SK-N-SH (cell line): ENCODE results near the gene PYGO1. TPM values are rescaled to one million over a fixed set of nuclear protein-coding genes. Genes with fewer than 3 reads are reported as not detected.

Experiments used
- CTCF ChIA-PET: fragments of 300-600, 350-600 bp; formaldehyde crosslinking; extraction: SDS; loops from one replicate; lab custom pipeline; 2021; lab: Yijun Ruan, JAX
- POLR2A ChIA-PET: fragments of 350-600 bp; sonication (Branson Sonifier 250); formaldehyde crosslinking; extraction: SDS; loops from one replicate; lab custom pipeline; 2020; ENCODE audit warnings: antibody characterized with exemption, inconsistent platforms; lab: Yijun Ruan, JAX
- DNase-seq: peaks from one replicate; pipeline ENCODE4 v3.0.0; 2012
- H2AFZ ChIP-seq: fragments of 200-600 bp; sonication (generic); 2 replicates; pipeline ENCODE4 v1.8.1; 2016; ENCODE audit warnings: antibody characterized with exemption, mild to moderate bottlenecking, low read depth
- H3F3A ChIP-seq: fragments of 200-600 bp; sonication (generic); replicated peaks from 2 replicates; pipeline ENCODE3; 2016; ENCODE audit warnings: antibody characterized with exemption, mild to moderate bottlenecking; ENCODE audit not compliant: insufficient read depth
- H3K27ac ChIP-seq, 2 experiments: fragments of 200-500 bp in 1 of 2; fragments of 200-600 bp in 1 of 2; sonication (Bioruptor generic) in 1 of 2; sonication (generic), shearing (Covaris generic) in 1 of 2; 2 replicates each; pipeline versions ENCODE4 v1.5.1 to v1.6.1; 2014 to 2016; ENCODE audit warnings: low read depth in 2 of 2, inconsistent platforms in 1 of 2, low read length in 1 of 2, mild to moderate bottlenecking in 1 of 2, mixed read lengths in 1 of 2
- H3K27me3 ChIP-seq: fragments of 200-600 bp; sonication (generic), shearing (Covaris generic); 2 replicates; pipeline ENCODE4 v1.6.1; 2016; ENCODE audit warnings: mixed run types; ENCODE audit not compliant: insufficient read depth
- H3K36me3 ChIP-seq, 2 experiments: fragments of 200-500 bp in 1 of 2; fragments of 200-600 bp in 1 of 2; sonication (Bioruptor generic) in 1 of 2; sonication (generic) in 1 of 2; replicated peaks in 1 of 2; 2 replicates each; pipeline versions ENCODE3 to v1.5.1; 2014 to 2016; ENCODE audit warnings: low read length in 1 of 2, mild to moderate bottlenecking in 1 of 2; ENCODE audit not compliant: insufficient read depth in 2 of 2, control insufficient read depth in 1 of 2
- H3K4me1 ChIP-seq, 2 experiments: fragments of 200-500 bp in 1 of 2; fragments of 200-600 bp in 1 of 2; sonication (Bioruptor generic) in 1 of 2; sonication (generic), shearing (Covaris generic) in 1 of 2; 2 replicates each; pipeline versions ENCODE4 v1.5.1 to v1.6.1; 2014 to 2016; ENCODE audit warnings: low read depth in 1 of 2, low read length in 1 of 2, mixed run types in 1 of 2; ENCODE audit not compliant: insufficient read depth in 2 of 2, control insufficient read depth in 1 of 2
- H3K4me2 ChIP-seq: fragments of 200-600 bp; sonication (generic), shearing (Covaris generic); 2 replicates; pipeline ENCODE4 v1.6.1; 2017; ENCODE audit warnings: mixed run types
- H3K4me3 ChIP-seq, 2 experiments: fragments of 200-500 bp in 1 of 2; fragments of 200-600 bp in 1 of 2; sonication (Bioruptor generic) in 1 of 2; sonication (generic), shearing (Covaris generic) in 1 of 2; 2 replicates each; pipeline versions ENCODE4 v1.5.1 to v1.8.1; 2014 to 2016; ENCODE audit warnings: low read depth in 2 of 2, inconsistent platforms in 1 of 2, low read length in 1 of 2, mild to moderate bottlenecking in 1 of 2, mixed read lengths in 1 of 2, moderate library complexity in 1 of 2
- H3K79me2 ChIP-seq: fragments of 200-600 bp; sonication (generic); 2 replicates; pipeline ENCODE4 v1.8.1; 2017; ENCODE audit warnings: mild to moderate bottlenecking; ENCODE audit not compliant: insufficient read depth
- H3K9ac ChIP-seq: fragments of 200-600 bp; sonication (generic); 2 replicates; pipeline ENCODE4 v1.6.1; 2017; ENCODE audit warnings: mixed run types
- H3K9me2 ChIP-seq: fragments of 200-600 bp; sonication (generic); 2 replicates; pipeline ENCODE4 v1.6.1; 2017; ENCODE audit warnings: mixed run types
- H3K9me3 ChIP-seq: fragments of 200-600 bp; sonication (generic); 2 replicates; pipeline ENCODE4 v1.6.1; 2017; ENCODE audit warnings: mixed run types, mild to moderate bottlenecking, moderate library complexity
- H4K20me1 ChIP-seq: fragments of 200-600 bp; sonication (generic); 2 replicates; pipeline ENCODE4 v1.6.1; 2017; ENCODE audit warnings: mild to moderate bottlenecking, mixed run types; ENCODE audit not compliant: insufficient read depth
- FOSL2 ChIP-seq: IDR thresholded peaks from 2 replicates; pipeline ENCODE4 v1.4.0; 2012; ENCODE audit warnings: low read depth, mild to moderate bottlenecking, moderate library complexity, borderline replicate concordance
- FOXJ3 ChIP-seq: sonication (generic); formaldehyde crosslinking; IDR thresholded peaks from 2 replicates; pipeline ENCODE4 v1.5.1; 2020; ENCODE audit warnings: mild to moderate bottlenecking, missing genetic modification reagents
- GATA2 ChIP-seq: sonication (generic); formaldehyde crosslinking; IDR thresholded peaks from 2 replicates; pipeline ENCODE4 v1.5.0; 2020; ENCODE audit warnings: mild to moderate bottlenecking, missing genetic modification reagents
- NFIC ChIP-seq: IDR thresholded peaks from 2 replicates; pipeline ENCODE4 v1.4.0; 2012; ENCODE audit warnings: borderline replicate concordance
- POLR2AphosphoS5 ChIP-seq: IDR thresholded peaks from 2 replicates; pipeline ENCODE4 v1.6.1; 2012; ENCODE audit warnings: low read depth, low read length
- REST ChIP-seq: IDR thresholded peaks from 2 replicates; pipeline ENCODE4 v1.6.1; 2012; ENCODE audit warnings: mild to moderate bottlenecking, low read depth, low read length, moderate library complexity
- RXRA ChIP-seq: IDR thresholded peaks from 2 replicates; pipeline ENCODE4 v1.4.0; 2012; ENCODE audit warnings: low read depth, mild to moderate bottlenecking, borderline replicate concordance
- SMC3 ChIP-seq: IDR thresholded peaks from 2 replicates; pipeline ENCODE4 v1.6.1; 2012; ENCODE audit warnings: low read depth, low read length, improper control_type of control experiment
- WGBS: methylation state at CpG from one replicate; pipeline ENCODE4 v1.1.6; 2017; ENCODE audit warnings: low lambda C conversion rate; 5-methylcytosine and 5-hydroxymethylcytosine counted together
- polyA plus RNA-seq, 3 experiments: library from polyadenylated mRNA; depleted of rRNA; stranded (reverse); fragments of >200 nt; gene quantifications; 2 replicates each; pipeline ENCODE4 v1.2.3, GENCODE V29; 2012
- TF ChIP-seq, protein P1 (sequence below): fragments of 150-350 bp; IDR thresholded peaks from 2 replicates; pipeline ENCODE4 v1.6.1; 2016; ENCODE audit warnings: mild to moderate bottlenecking, low read depth, low read length
- TF ChIP-seq, protein P2 (sequence below): fragments of 200-600 bp; sonication (generic); IDR thresholded peaks from 2 replicates; pipeline ENCODE4 v1.6.1; 2017; ENCODE audit warnings: antibody characterized with exemption, mild to moderate bottlenecking, moderate library complexity

PYGO1 gene
- polyA plus RNA-seq, 1 of the 3 experiments (the other 2 are of a cell fraction) = 2.3 TPM

DNA sequence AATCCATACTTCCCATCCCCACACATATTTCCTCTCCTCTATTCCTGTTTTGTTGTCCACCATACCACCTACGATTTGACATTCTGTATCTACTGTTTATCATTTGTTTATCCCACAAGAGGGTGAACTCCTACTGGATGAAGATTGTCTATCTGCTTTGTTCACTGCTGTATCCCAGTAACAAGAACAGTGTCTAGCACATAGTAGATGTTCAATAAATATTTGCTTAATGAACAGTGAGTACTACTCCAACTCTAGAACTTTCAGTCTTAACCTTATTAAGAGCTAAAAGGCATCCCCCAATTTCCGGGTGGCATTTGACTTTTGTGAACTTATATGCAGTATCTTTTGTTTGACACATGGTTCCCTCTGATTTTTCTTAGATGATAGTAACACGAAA lies 1.3 kb downstream of the PYGO1 start (continued):
- TF ChIP-seq, protein P1, sequence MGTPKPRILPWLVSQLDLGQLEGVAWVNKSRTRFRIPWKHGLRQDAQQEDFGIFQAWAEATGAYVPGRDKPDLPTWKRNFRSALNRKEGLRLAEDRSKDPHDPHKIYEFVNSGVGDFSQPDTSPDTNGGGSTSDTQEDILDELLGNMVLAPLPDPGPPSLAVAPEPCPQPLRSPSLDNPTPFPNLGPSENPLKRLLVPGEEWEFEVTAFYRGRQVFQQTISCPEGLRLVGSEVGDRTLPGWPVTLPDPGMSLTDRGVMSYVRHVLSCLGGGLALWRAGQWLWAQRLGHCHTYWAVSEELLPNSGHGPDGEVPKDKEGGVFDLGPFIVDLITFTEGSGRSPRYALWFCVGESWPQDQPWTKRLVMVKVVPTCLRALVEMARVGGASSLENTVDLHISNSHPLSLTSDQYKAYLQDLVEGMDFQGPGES = no peak
- TF ChIP-seq SMC3 (no peak), RXRA (no peak), NFIC (no peak), FOSL2 (no peak), FOXJ3 (no peak), POLR2AphosphoS5 (no peak), REST (no peak)
- TF ChIP-seq, protein P2, sequence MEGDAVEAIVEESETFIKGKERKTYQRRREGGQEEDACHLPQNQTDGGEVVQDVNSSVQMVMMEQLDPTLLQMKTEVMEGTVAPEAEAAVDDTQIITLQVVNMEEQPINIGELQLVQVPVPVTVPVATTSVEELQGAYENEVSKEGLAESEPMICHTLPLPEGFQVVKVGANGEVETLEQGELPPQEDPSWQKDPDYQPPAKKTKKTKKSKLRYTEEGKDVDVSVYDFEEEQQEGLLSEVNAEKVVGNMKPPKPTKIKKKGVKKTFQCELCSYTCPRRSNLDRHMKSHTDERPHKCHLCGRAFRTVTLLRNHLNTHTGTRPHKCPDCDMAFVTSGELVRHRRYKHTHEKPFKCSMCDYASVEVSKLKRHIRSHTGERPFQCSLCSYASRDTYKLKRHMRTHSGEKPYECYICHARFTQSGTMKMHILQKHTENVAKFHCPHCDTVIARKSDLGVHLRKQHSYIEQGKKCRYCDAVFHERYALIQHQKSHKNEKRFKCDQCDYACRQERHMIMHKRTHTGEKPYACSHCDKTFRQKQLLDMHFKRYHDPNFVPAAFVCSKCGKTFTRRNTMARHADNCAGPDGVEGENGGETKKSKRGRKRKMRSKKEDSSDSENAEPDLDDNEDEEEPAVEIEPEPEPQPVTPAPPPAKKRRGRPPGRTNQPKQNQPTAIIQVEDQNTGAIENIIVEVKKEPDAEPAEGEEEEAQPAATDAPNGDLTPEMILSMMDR = no peak
- TF ChIP-seq, all 33 proteins: peak for 0

DNA sequence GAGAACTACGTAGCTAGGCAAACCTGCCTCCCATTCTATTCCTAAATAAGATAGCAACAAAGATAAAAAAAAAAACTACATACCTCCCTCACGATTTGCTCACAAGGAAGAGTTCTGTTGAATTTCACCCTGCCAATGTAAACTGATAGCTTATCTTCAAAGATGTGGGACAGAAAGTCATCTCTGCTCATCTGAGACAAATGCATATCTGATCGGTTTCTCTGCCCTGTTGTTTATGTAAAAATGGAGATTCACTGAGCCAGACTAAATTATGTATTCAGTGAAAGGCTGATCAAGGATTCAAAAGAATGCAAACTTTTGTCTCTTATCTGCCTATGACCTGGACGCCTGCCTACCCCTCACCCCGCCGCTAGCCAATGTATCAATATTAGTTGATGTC lies 11.2 kb downstream of the PYGO1 start:
- no peaks in the 10 kb centered on the region for H3K27me3 ChIP-seq
- no peaks in the 10 kb centered on the region for H3K9me2 ChIP-seq
- H2AFZ ChIP-seq = no peak overlapping the region
- H3K4me3 ChIP-seq = no peak overlapping the region
- H3K27ac ChIP-seq = no peak overlapping the region; a peak in 1 of 4 replicates
- CTCF ChIA-PET = interaction anchor here (1.0 kb wide), 1 partner anchor 10 kb away, joined by 4 read pairs; no protein-coding TSS in a partner anchor
- peaks cover 0 to 8% of the 10 kb centered on the region in 2 experiments; a peak in 2 of 4 replicates for H3K4me1 ChIP-seq
- peak; percentile 57 for TF ChIP-seq GATA2 (CRISPR knock-in tag)
- TF ChIP-seq, protein P1 = no peak
- POLR2A ChIA-PET = no interaction called here
- no peak for DNase-seq
- no peaks in the 10 kb centered on the region for H3F3A ChIP-seq
- no peaks in the 10 kb centered on the region for H3K36me3 ChIP-seq
- H3K9ac ChIP-seq = no peak overlapping the region
- peaks cover 10% of the 10 kb centered on the region; the same call in 1 of the 2 replicates for H3K79me2 ChIP-seq
- no peak overlapping the region for H3K4me2 ChIP-seq
- 86% methylated on average over 6 of the region's 6 CpGs for WGBS
- no peaks in the 10 kb centered on the region for H3K9me3 ChIP-seq
- no peaks in the 10 kb centered on the region for H4K20me1 ChIP-seq
